HCT116 (cell line): ENCODE data around the gene NDUFA7. TPM values are rescaled to one million over a fixed set of nuclear protein-coding genes. Genes with fewer than 3 reads are reported as not detected.
A peak's percentile ranks its signal among the peaks of the same experiment; 100 is the strongest.

Source experiments
- ATAC-seq: fragments of 200-7000 bp; cut with Tn5 transposase; 2 replicates; pipeline ENCODE4 v1.9.1; 2020; ENCODE audit warnings: mild to moderate bottlenecking, moderate library complexity
- BruUV-seq: library from RNA; stranded (reverse); fragments of 400-500 nt; replicated peaks from 2 replicates; lab custom pipeline; 2021; lab: Mats Ljungman, UMichigan
- CTCF ChIA-PET: fragments of 300-600 bp; sonication (Branson Sonifier 250); formaldehyde crosslinking; loops from one replicate; lab custom pipeline; 2021; ENCODE audit warnings: antibody characterized with exemption; lab: Charles Lee
- POLR2A ChIA-PET: fragments of 300-600, 350-600 bp; sonication (Branson Sonifier 250); formaldehyde crosslinking; loops from one replicate; lab custom pipeline; 2021; ENCODE audit warnings: antibody characterized with exemption; lab: Charles Lee
- RAD21 ChIA-PET, 2 experiments: fragments of 300-600 bp; sonication (Branson Sonifier 250); formaldehyde crosslinking; loops; one replicate each; lab custom pipeline; 2023; ENCODE audit warnings: low total read pairs in 2 of 2; ENCODE audit not compliant: uncharacterized antibody in 2 of 2, unreplicated experiment in 2 of 2, low non-redundant PET in 1 of 2; lab: Charles Lee
- DNase-seq: peaks from one replicate; pipeline ENCODE4 v3.0.0-alpha.2; 2010; ENCODE audit warnings: low read depth, low spot score
- H2AFZ ChIP-seq: fragments of 200-600 bp; shearing (Covaris generic), sonication (generic); 2 replicates; pipeline ENCODE4 v1.6.1; 2017; ENCODE audit warnings: low read depth, mixed run types, mixed read lengths, antibody characterized with exemption, low read length; ENCODE audit not compliant: poor library complexity, severe bottlenecking
- H3K27ac ChIP-seq: 2 replicates; pipeline ENCODE4 v1.5.1; 2012; ENCODE audit warnings: low read depth, low read length
- H3K27me3 ChIP-seq: fragments of 200-600 bp; sonication (generic); 2 replicates; pipeline ENCODE4 v1.6.1; 2016; ENCODE audit warnings: mixed run types, low read length, mixed read lengths; ENCODE audit not compliant: insufficient read depth
- H3K36me3 ChIP-seq, 2 experiments: fragments of 200-500 bp in 1 of 2; fragments of 200-600 bp in 1 of 2; sonication (Bioruptor generic) in 1 of 2; sonication (generic) in 1 of 2; 2 replicates each; pipeline versions ENCODE4 v1.5.1 to v1.6.1; 2014 to 2016; ENCODE audit warnings: low read length in 2 of 2, inconsistent platforms in 1 of 2, mixed read lengths in 1 of 2, mixed run types in 1 of 2; ENCODE audit not compliant: insufficient read depth in 2 of 2, control insufficient read depth in 1 of 2
- H3K4me1 ChIP-seq, 2 experiments: fragments of 200-600 bp in 1 of 2; sonication (generic) in 1 of 2; 2 replicates each; pipeline versions ENCODE4 v1.5.1 to v1.6.1; 2012 to 2017; ENCODE audit warnings: low read length in 2 of 2, inconsistent platforms in 1 of 2, mild to moderate bottlenecking in 1 of 2, mixed read lengths in 1 of 2, mixed run types in 1 of 2, moderate library complexity in 1 of 2; ENCODE audit not compliant: insufficient read depth in 2 of 2, control insufficient read depth in 1 of 2
- H3K4me2 ChIP-seq: fragments of 200-600 bp; sonication (generic); 2 replicates; pipeline ENCODE4 v1.6.1; 2017; ENCODE audit warnings: mixed run types, low read length, mixed read lengths
- H3K4me3 ChIP-seq, 2 experiments: fragments of 200-600 bp in 1 of 2; sonication (generic) in 1 of 2; replicated peaks in 1 of 2; 2 replicates each; pipeline ENCODE4 v1.5.1; 2011 to 2016; ENCODE audit warnings: low read length in 2 of 2, control low read depth in 1 of 2, low read depth in 1 of 2, mild to moderate bottlenecking in 1 of 2, mixed read lengths in 1 of 2, mixed run types in 1 of 2
- H3K79me2 ChIP-seq: fragments of 200-600 bp; sonication (generic); 2 replicates; pipeline ENCODE4 v1.6.1; 2017; ENCODE audit warnings: mild to moderate bottlenecking, mixed run types, low read length, moderate library complexity, mixed read lengths; ENCODE audit not compliant: insufficient read depth
- H3K9ac ChIP-seq: fragments of 200-600 bp; sonication (generic); 2 replicates; pipeline ENCODE4 v1.6.1; 2016; ENCODE audit warnings: low read length, mixed read lengths
- H3K9me2 ChIP-seq: fragments of 200-600 bp; sonication (generic), shearing (Covaris generic); 2 replicates; pipeline ENCODE4 v1.6.1; 2017; ENCODE audit warnings: mixed run types, mild to moderate bottlenecking, moderate library complexity; ENCODE audit not compliant: insufficient read depth
- H3K9me3 ChIP-seq, 2 experiments: fragments of 200-500 bp in 1 of 2; fragments of 200-600 bp in 1 of 2; sonication (Bioruptor generic) in 1 of 2; sonication (generic) in 1 of 2; 2 replicates each; pipeline ENCODE4 v1.6.1; 2014 to 2017; ENCODE audit warnings: low read length in 2 of 2, mixed read lengths in 2 of 2, inconsistent platforms in 1 of 2, low read depth in 1 of 2, mild to moderate bottlenecking in 1 of 2, mixed run types in 1 of 2, moderate library complexity in 1 of 2; ENCODE audit not compliant: control insufficient read depth in 1 of 2, insufficient read depth in 1 of 2
- H4K20me1 ChIP-seq: fragments of 200-600 bp; sonication (generic), shearing (Covaris generic); 2 replicates; pipeline ENCODE4 v1.6.1; 2017; ENCODE audit warnings: mixed run types, mild to moderate bottlenecking, moderate library complexity; ENCODE audit not compliant: insufficient read depth
- ATF3 ChIP-seq: IDR thresholded peaks from 2 replicates; pipeline ENCODE4 v1.6.1; 2012
- CBX3 ChIP-seq: IDR thresholded peaks from 2 replicates; pipeline ENCODE4 v1.6.1; 2012; ENCODE audit warnings: low read depth
- ELF1 ChIP-seq: IDR thresholded peaks from 2 replicates; pipeline ENCODE4 v1.6.1; 2012; ENCODE audit warnings: low read depth, borderline replicate concordance
- EZH2 ChIP-seq: fragments of 200-600 bp; sonication (generic); IDR thresholded peaks from 2 replicates; pipeline ENCODE4 v1.6.1; 2017; ENCODE audit warnings: antibody characterized with exemption, mixed run types
- FOSL1 ChIP-seq: IDR thresholded peaks from 2 replicates; pipeline ENCODE4 v1.6.1; 2012; ENCODE audit warnings: low read depth
- POLR2A ChIP-seq: IDR thresholded peaks from 2 replicates; pipeline ENCODE4 v1.7.0; 2011; ENCODE audit warnings: borderline replicate concordance; ENCODE audit not compliant: insufficient read depth, insufficient read length; ENCODE audit errors: extremely low read depth
- RAD21 ChIP-seq: IDR thresholded peaks from 2 replicates; pipeline ENCODE4 v1.6.1; 2012; ENCODE audit warnings: low read depth, mild to moderate bottlenecking
- SP1 ChIP-seq: IDR thresholded peaks from 2 replicates; pipeline ENCODE4 v1.6.1; 2012; ENCODE audit warnings: low read depth
- SRF ChIP-seq: IDR thresholded peaks from 2 replicates; pipeline ENCODE4 v1.6.1; 2012; ENCODE audit warnings: low read depth
- TCF7L2 ChIP-seq: IDR thresholded peaks from 2 replicates; pipeline ENCODE4 v1.7.0; 2011; ENCODE audit warnings: borderline replicate concordance, inconsistent platforms; ENCODE audit not compliant: insufficient read depth, insufficient read length; ENCODE audit errors: extremely low read depth
- YY1 ChIP-seq: IDR thresholded peaks from 2 replicates; pipeline ENCODE4 v1.6.1; 2011; ENCODE audit warnings: low read length, low read depth, moderate library complexity, mild to moderate bottlenecking; ENCODE audit not compliant: insufficient replicate concordance; ENCODE audit errors: extremely low read depth
- intact Hi-C: fragments of 100-400 bp; cut with micrococcal nuclease; formaldehyde crosslinking; loops from 2 replicates; pipeline ENCODE4 v1.10.0; 2022
- total RNA-seq: library from RNA; stranded (reverse); gene quantifications from one replicate; pipeline ENCODE4 v1.2.1, GENCODE V29; 2021; ENCODE audit not compliant: unreplicated experiment
- TF ChIP-seq, protein P1 (sequence below): IDR thresholded peaks from 2 replicates; pipeline ENCODE4 v1.6.1; 2012; ENCODE audit warnings: low read depth
- TF ChIP-seq, protein P2 (sequence below): IDR thresholded peaks from 2 replicates; pipeline ENCODE4 v1.6.1; 2011; ENCODE audit warnings: mild to moderate bottlenecking, low read length, moderate library complexity; ENCODE audit not compliant: insufficient replicate concordance; ENCODE audit errors: extremely low read depth
- TF ChIP-seq, protein P3 (sequence below): IDR thresholded peaks from 2 replicates; pipeline ENCODE4 v1.6.1; 2012

NDUFA7 gene
- total RNA-seq, 1 experiment from 2014 or later, result 86.9 TPM

- ChIA-PET POLR2A (no interaction called here), CTCF (no interaction called here), RAD21 (no interaction called here)
- Histone ChIP-seq H3K9me3 (no peaks in the 10 kb centered on the region), H3K4me1 (peaks cover 24 to 63% of the 10 kb centered on the region in 2 experiments), H3K9ac (peak overlapping the region; percentile 87), H3K27ac (peak overlapping the region; percentile 86), H3K27me3 (no peaks in the 10 kb centered on the region), H3K36me3 (peaks cover 8 to 17% of the 10 kb centered on the region in 2 experiments; a peak in 3 of 4 replicates), H4K20me1 (no peaks in the 10 kb centered on the region), H3K4me2 (peak overlapping the region; percentile 94), H3K9me2 (no peaks in the 10 kb centered on the region), H3K4me3 (peak overlapping the region; percentile 76 to 77), H2AFZ (no peak overlapping the region), H3K79me2 (peaks cover 32% of the 10 kb centered on the region)
- BruUV-seq, result no TSS peak
- TF ChIP-seq ATF3 (no peak), TCF7L2 (no peak), SP1 (no peak), YY1 (no peak), POLR2A (no peak), SRF (no peak), ELF1 (no peak), RAD21 (no peak), CBX3 (no peak), EZH2 (no peak), FOSL1 (no peak)
- TF ChIP-seq, protein P1, sequence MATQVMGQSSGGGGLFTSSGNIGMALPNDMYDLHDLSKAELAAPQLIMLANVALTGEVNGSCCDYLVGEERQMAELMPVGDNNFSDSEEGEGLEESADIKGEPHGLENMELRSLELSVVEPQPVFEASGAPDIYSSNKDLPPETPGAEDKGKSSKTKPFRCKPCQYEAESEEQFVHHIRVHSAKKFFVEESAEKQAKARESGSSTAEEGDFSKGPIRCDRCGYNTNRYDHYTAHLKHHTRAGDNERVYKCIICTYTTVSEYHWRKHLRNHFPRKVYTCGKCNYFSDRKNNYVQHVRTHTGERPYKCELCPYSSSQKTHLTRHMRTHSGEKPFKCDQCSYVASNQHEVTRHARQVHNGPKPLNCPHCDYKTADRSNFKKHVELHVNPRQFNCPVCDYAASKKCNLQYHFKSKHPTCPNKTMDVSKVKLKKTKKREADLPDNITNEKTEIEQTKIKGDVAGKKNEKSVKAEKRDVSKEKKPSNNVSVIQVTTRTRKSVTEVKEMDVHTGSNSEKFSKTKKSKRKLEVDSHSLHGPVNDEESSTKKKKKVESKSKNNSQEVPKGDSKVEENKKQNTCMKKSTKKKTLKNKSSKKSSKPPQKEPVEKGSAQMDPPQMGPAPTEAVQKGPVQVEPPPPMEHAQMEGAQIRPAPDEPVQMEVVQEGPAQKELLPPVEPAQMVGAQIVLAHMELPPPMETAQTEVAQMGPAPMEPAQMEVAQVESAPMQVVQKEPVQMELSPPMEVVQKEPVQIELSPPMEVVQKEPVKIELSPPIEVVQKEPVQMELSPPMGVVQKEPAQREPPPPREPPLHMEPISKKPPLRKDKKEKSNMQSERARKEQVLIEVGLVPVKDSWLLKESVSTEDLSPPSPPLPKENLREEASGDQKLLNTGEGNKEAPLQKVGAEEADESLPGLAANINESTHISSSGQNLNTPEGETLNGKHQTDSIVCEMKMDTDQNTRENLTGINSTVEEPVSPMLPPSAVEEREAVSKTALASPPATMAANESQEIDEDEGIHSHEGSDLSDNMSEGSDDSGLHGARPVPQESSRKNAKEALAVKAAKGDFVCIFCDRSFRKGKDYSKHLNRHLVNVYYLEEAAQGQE, result no peak
- TF ChIP-seq, protein P2, sequence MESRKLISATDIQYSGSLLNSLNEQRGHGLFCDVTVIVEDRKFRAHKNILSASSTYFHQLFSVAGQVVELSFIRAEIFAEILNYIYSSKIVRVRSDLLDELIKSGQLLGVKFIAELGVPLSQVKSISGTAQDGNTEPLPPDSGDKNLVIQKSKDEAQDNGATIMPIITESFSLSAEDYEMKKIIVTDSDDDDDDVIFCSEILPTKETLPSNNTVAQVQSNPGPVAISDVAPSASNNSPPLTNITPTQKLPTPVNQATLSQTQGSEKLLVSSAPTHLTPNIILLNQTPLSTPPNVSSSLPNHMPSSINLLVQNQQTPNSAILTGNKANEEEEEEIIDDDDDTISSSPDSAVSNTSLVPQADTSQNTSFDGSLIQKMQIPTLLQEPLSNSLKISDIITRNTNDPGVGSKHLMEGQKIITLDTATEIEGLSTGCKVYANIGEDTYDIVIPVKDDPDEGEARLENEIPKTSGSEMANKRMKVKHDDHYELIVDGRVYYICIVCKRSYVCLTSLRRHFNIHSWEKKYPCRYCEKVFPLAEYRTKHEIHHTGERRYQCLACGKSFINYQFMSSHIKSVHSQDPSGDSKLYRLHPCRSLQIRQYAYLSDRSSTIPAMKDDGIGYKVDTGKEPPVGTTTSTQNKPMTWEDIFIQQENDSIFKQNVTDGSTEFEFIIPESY, result no peak
- TF ChIP-seq, protein P3, sequence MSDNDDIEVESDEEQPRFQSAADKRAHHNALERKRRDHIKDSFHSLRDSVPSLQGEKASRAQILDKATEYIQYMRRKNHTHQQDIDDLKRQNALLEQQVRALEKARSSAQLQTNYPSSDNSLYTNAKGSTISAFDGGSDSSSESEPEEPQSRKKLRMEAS, result no peak
- DNase-seq, result no peak
- ATAC-seq, result no peak
- intact Hi-C loops, result no loop called here
Observed at GRCh38 chr19:8308891-8309291, 12.3 kb downstream of the NDUFA7 start.
